HL-60/S4 treated with phorbol 12-myristate 13-acetate at 8.2 ng/mL for 4 days and 3 days (cell line): ENCODE measurements around the gene ZMYND15.
"Not testable (repeated sequence)": the region's sequence is repeated elsewhere in the genome, so short reads cannot be mapped to it uniquely, and the experiment has no call there.

Experiments
- in situ Hi-C: fragments of 300-500 bp; cut with MboI; formaldehyde crosslinking; loops from 2 replicates; pipeline ENCODE4 v1.15.0; 2022; ENCODE audit warnings: low sequenced_read_pairs

ZMYND15 gene

GRCh38 chr17:4739122-4740024, at the start of gene ZMYND15, which contains the start of gene CXCL16:
Gene ZMYND15 (plus strand): TSS chr17:4739833. CDS start chr17:4740549, 716 bp downstream.
Gene CXCL16 (minus strand): TSS chr17:4739928. CDS start chr17:4739339, 589 bp downstream.
- in situ Hi-C loops, result no loop called here

GRCh38 chr17:4689872-4690271, 49.8 kb upstream of the ZMYND15 start:
- in situ Hi-C loops, result not testable (repeated sequence)

GRCh38 chr17:4690745-4691144, 48.9 kb upstream of the ZMYND15 start:
- in situ Hi-C loops, result no loop called here

GRCh38 chr17:4691686-4692085, 47.9 kb upstream of the ZMYND15 start:
- in situ Hi-C loops, result no loop called here

- in situ Hi-C loops, result no loop called here
Measured at GRCh38 chr17:4693416-4693815, 46.2 kb upstream of the ZMYND15 start.

- in situ Hi-C loops, result no loop called here
Measured at GRCh38 chr17:4696437-4696805, 43.2 kb upstream of the ZMYND15 start.

GRCh38 chr17:4699401-4700056, 40.1 kb upstream of the ZMYND15 start:
- in situ Hi-C loops, result not testable (repeated sequence)

GRCh38 chr17:4701116-4701515, 38.5 kb upstream of the ZMYND15 start:
- in situ Hi-C loops, result no loop called here

GRCh38 chr17:4703330-4703691, 36.3 kb upstream of the ZMYND15 start:
- in situ Hi-C loops, result no loop called here

GRCh38 chr17:4704574-4704907, 35.1 kb upstream of the ZMYND15 start:
- in situ Hi-C loops, result not testable (repeated sequence)

- in situ Hi-C loops, result no loop called here
Measured at GRCh38 chr17:4704991-4705390, 34.6 kb upstream of the ZMYND15 start.

GRCh38 chr17:4706121-4706520, 33.5 kb upstream of the ZMYND15 start:
- in situ Hi-C loops, result no loop called here

GRCh38 chr17:4708436-4708835, 31.2 kb upstream of the ZMYND15 start:
- in situ Hi-C loops, result no loop called here

GRCh38 chr17:4709794-4710692, 29.6 kb upstream of the ZMYND15 start, which contains the start of gene ARRB2:
Gene ARRB2 (plus strand): TSS chr17:4710632. CDS start chr17:4710722, 90 bp downstream.
- in situ Hi-C loops, result loop anchor here (10.0 kb wide), 1 partner anchor 175 kb away; no protein-coding TSS in a partner anchor

GRCh38 chr17:4710693-4711634, 28.7 kb upstream of the ZMYND15 start:
- in situ Hi-C loops, result loop anchor here (10.0 kb wide), 1 partner anchor 174 kb away; no protein-coding TSS in a partner anchor

- in situ Hi-C loops, result loop anchor here (10.0 kb wide), 1 partner anchor 173 kb away; no protein-coding TSS in a partner anchor
Measured at GRCh38 chr17:4711661-4712181, 27.9 kb upstream of the ZMYND15 start.

GRCh38 chr17:4712526-4712925, 27.1 kb upstream of the ZMYND15 start:
- in situ Hi-C loops, result loop anchor here (10.0 kb wide), 1 partner anchor 172 kb away; no protein-coding TSS in a partner anchor

- in situ Hi-C loops, result loop anchor here (10.0 kb wide), 1 partner anchor 170 kb away; no protein-coding TSS in a partner anchor
Measured at GRCh38 chr17:4714340-4715062, 25.1 kb upstream of the ZMYND15 start.
